SK-N-MC (cell line): Measurements from ENCODE around the gene NPAS2.

ENCODE experiments used
- EZH2 ChIP-seq: fragments of 200-600 bp; sonication (generic); IDR thresholded peaks from one replicate; pipeline ENCODE4 v1.6.1; 2017; ENCODE audit warnings: antibody characterized with exemption
- POLR2AphosphoS5 ChIP-seq: IDR thresholded peaks from 2 replicates; pipeline ENCODE4 v1.6.1; 2012; ENCODE audit warnings: mild to moderate bottlenecking, low read depth, low read length, borderline replicate concordance

DNA sequence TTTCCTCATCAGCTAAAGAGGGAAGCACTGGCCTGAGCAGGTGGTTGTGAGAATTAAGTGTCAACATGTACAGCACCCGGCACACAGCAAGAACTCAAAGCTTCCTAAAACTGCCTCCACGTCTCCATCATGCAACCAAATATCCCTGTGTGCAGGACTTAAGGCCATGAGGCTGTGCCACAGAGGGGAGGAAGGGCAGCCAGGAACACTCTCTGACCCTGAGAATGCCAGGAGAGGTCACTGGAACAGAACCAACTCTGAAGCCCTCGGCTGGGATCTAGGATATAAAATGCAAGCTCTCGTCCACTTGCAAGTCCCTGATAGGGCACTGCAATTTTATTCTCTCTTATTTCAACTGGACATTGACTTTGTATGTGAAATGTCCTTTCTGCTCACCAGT lies 12.2 kb upstream of the NPAS2 start:
- TF ChIP-seq EZH2 (no peak), POLR2AphosphoS5 (no peak)
